Right atrium auricular region (tissue), 2 donors: ENCODE results near the gene MYO1D. TPM values are rescaled to one million over a fixed set of nuclear protein-coding genes. Genes with fewer than 3 reads are reported as not detected.

ENCODE experiments used
- DNase-seq: peaks from one replicate; pipeline ENCODE4 v3.0.0-alpha.2; 2019; ENCODE audit warnings: low spot score
- H3K27ac ChIP-seq, 2 donors: fragments of 200-600 bp; sonication (generic); 1 replicate in 1 of 2; 2 replicates in 1 of 2; pipeline ENCODE4 v1.5.1; 2016 to 2019
- H3K27me3 ChIP-seq, 2 donors: fragments of 200-600 bp; sonication (generic); one replicate each; pipeline versions ENCODE4 v1.5.1 to v1.6.0; 2017 to 2019
- H3K36me3 ChIP-seq: fragments of 200-600 bp; sonication (generic); one replicate; pipeline ENCODE4 v1.5.1; 2016
- H3K4me1 ChIP-seq, 2 donors: fragments of 200-600 bp; sonication (generic); one replicate each; pipeline versions ENCODE4 v1.5.1 to v1.6.0; 2017 to 2019
- H3K4me3 ChIP-seq, 2 donors: fragments of 200-600 bp; sonication (generic); 1 replicate in 1 of 2; 2 replicates in 1 of 2; pipeline ENCODE4 v1.5.1; 2017 to 2019; ENCODE audit warnings: mild to moderate bottlenecking in 1 of 2, moderate library complexity in 1 of 2
- H3K9me3 ChIP-seq, 2 donors: fragments of 200-600 bp; sonication (generic); one replicate each; pipeline ENCODE4 v1.5.1; 2019
- CTCF ChIP-seq, 2 donors: fragments of 200-600 bp; sonication (generic); IDR thresholded peaks; one replicate each; pipeline ENCODE4 v1.5.1; 2019; ENCODE audit warnings: antibody characterized with exemption in 2 of 2
- total RNA-seq, 2 donors: library from RNA; depleted of rRNA; stranded (reverse); fragments of >200 nt; gene quantifications; one replicate each; pipeline ENCODE4 v1.1.0, GENCODE V29; 2016

The MYO1D gene
- total RNA-seq, 2 donors from 2014 or later: 21.9 to 25.1 TPM

GRCh38 chr17:32917081-32917480, 40.2 kb upstream of the MYO1D start:
- Histone ChIP-seq H3K4me1 (no peaks in the 10 kb centered on the region), H3K9me3 (no peaks in the 10 kb centered on the region), H3K4me3 (no peak overlapping the region), H3K27ac (no peak overlapping the region), H3K36me3 (no peaks in the 10 kb centered on the region), H3K27me3 (no peaks in the 10 kb centered on the region)
- TF ChIP-seq CTCF (IDR thresholded peaks at IDR 0.05): no peak
- DNase-seq: no peak

- DNase-seq: no peak
- no peaks in the 10 kb centered on the region for H3K36me3 ChIP-seq
- H3K4me3 ChIP-seq: no peak overlapping the region
- H3K4me1 ChIP-seq: no peaks in the 10 kb centered on the region
- H3K9me3 ChIP-seq: no peaks in the 10 kb centered on the region
- H3K27ac ChIP-seq: no peak overlapping the region
- TF ChIP-seq CTCF (IDR thresholded peaks at IDR 0.05): no peak
- no peaks in the 10 kb centered on the region for H3K27me3 ChIP-seq
Measured at GRCh38 chr17:32916134-32916533, 39.2 kb upstream of the MYO1D start.

GRCh38 chr17:32915245-32915644, 38.3 kb upstream of the MYO1D start:
- TF ChIP-seq CTCF (IDR thresholded peaks at IDR 0.05): no peak
- Histone ChIP-seq H3K27me3 (no peaks in the 10 kb centered on the region), H3K36me3 (no peaks in the 10 kb centered on the region), H3K4me1 (no peaks in the 10 kb centered on the region), H3K27ac (no peak overlapping the region), H3K9me3 (no peaks in the 10 kb centered on the region), H3K4me3 (no peak overlapping the region)
- DNase-seq: peak; percentile 51

GRCh38 chr17:32914181-32914580, 37.3 kb upstream of the MYO1D start:
- H3K4me3 ChIP-seq: no peak overlapping the region
- no peaks in the 10 kb centered on the region for H3K36me3 ChIP-seq
- H3K9me3 ChIP-seq: no peaks in the 10 kb centered on the region
- TF ChIP-seq CTCF (IDR thresholded peaks at IDR 0.05): no peak
- no peak overlapping the region for H3K27ac ChIP-seq
- no peak for DNase-seq
- no peaks in the 10 kb centered on the region for H3K4me1 ChIP-seq
- H3K27me3 ChIP-seq: no peaks in the 10 kb centered on the region

GRCh38 chr17:32913593-32913992, 36.7 kb upstream of the MYO1D start:
- no peak for TF ChIP-seq CTCF (IDR thresholded peaks at IDR 0.05)
- Histone ChIP-seq H3K9me3 (no peaks in the 10 kb centered on the region), H3K36me3 (no peaks in the 10 kb centered on the region), H3K27me3 (no peaks in the 10 kb centered on the region), H3K4me3 (no peak overlapping the region), H3K27ac (no peak overlapping the region), H3K4me1 (no peaks in the 10 kb centered on the region)
- DNase-seq: no peak

- DNase-seq: peak; percentile 68
- Histone ChIP-seq H3K4me3 (no peak overlapping the region), H3K27ac (no peak overlapping the region), H3K27me3 (no peaks in the 10 kb centered on the region), H3K36me3 (no peaks in the 10 kb centered on the region), H3K4me1 (no peaks in the 10 kb centered on the region), H3K9me3 (no peaks in the 10 kb centered on the region)
- TF ChIP-seq CTCF (IDR thresholded peaks at IDR 0.05): no peak
Measured at GRCh38 chr17:32912218-32912897, 35.4 kb upstream of the MYO1D start.
